OCI-LY7 (cell line): ENCODE measurements around the gene BDKRB2. TPM values are rescaled to one million over a fixed set of nuclear protein-coding genes. Genes with fewer than 3 reads are reported as not detected.

Experiments used
- BruUV-seq: library from RNA; stranded (reverse); fragments of 400-500 nt; replicated peaks from 2 replicates; lab custom pipeline; 2021; lab: Mats Ljungman, UMichigan
- CTCF ChIA-PET: fragments of 300-600 bp; sonication (Branson Sonifier 250); formaldehyde crosslinking; loops from one replicate; lab custom pipeline; 2022; ENCODE audit warnings: antibody characterized with exemption; ENCODE audit not compliant: unreplicated experiment; lab: Charles Lee
- POLR2A ChIA-PET: fragments of 300-600 bp; sonication (Branson Sonifier 250); formaldehyde crosslinking; loops from one replicate; lab custom pipeline; 2022; ENCODE audit warnings: antibody characterized with exemption; lab: Charles Lee
- DNase-seq: peaks from one replicate; pipeline ENCODE4 v3.0.0-alpha.2; 2015; ENCODE audit warnings: low spot score
- H2AFZ ChIP-seq: fragments of 200-600 bp; sonication (generic), shearing (Covaris generic); 2 replicates; pipeline ENCODE4 v1.6.1; 2014; ENCODE audit warnings: mild to moderate bottlenecking, antibody characterized with exemption, low read length, moderate library complexity
- H3K27ac ChIP-seq: fragments of 200-600 bp; sonication (generic); 2 replicates; pipeline ENCODE4 v1.5.1; 2014; ENCODE audit warnings: mixed run types, low read depth, mild to moderate bottlenecking, moderate library complexity, low read length, inconsistent platforms; ENCODE audit not compliant: poor library complexity, severe bottlenecking
- H3K36me3 ChIP-seq: fragments of 200-600 bp; sonication (generic); 2 replicates; pipeline ENCODE4 v1.6.1; 2014; ENCODE audit warnings: mild to moderate bottlenecking, antibody characterized with exemption, low read length, moderate library complexity, mixed read lengths; ENCODE audit not compliant: insufficient read depth
- H3K4me1 ChIP-seq: fragments of 200-600 bp; sonication (generic); 2 replicates; pipeline ENCODE4 v1.5.1; 2014; ENCODE audit warnings: mild to moderate bottlenecking, low read length; ENCODE audit not compliant: insufficient read depth, poor library complexity, severe bottlenecking
- H3K4me2 ChIP-seq: fragments of 200-600 bp; sonication (generic); 2 replicates; pipeline ENCODE4 v1.6.1; 2014; ENCODE audit warnings: mild to moderate bottlenecking, low read length
- H3K4me3 ChIP-seq: fragments of 200-600 bp; sonication (generic); 2 replicates; pipeline ENCODE4 v1.5.1; 2014; ENCODE audit warnings: mild to moderate bottlenecking, low read depth, low read length; ENCODE audit not compliant: poor library complexity, severe bottlenecking
- H3K79me2 ChIP-seq: fragments of 200-600 bp; sonication (generic); 2 replicates; pipeline ENCODE4 v1.6.1; 2016; ENCODE audit warnings: low read depth, mild to moderate bottlenecking, low read length, moderate library complexity, mixed read lengths; ENCODE audit not compliant: insufficient read depth
- H3K9me2 ChIP-seq: fragments of 200-600 bp; sonication (generic); 2 replicates; pipeline ENCODE4 v1.6.1; 2016; ENCODE audit warnings: mild to moderate bottlenecking, low read length, mixed read lengths; ENCODE audit not compliant: insufficient read depth
- H3K9me3 ChIP-seq: fragments of 200-600 bp; sonication (generic); 2 replicates; pipeline ENCODE4 v1.6.1; 2014; ENCODE audit warnings: mild to moderate bottlenecking, mixed run types, low read length, mixed read lengths
- H4K20me1 ChIP-seq: fragments of 200-600 bp; sonication (generic); 2 replicates; pipeline ENCODE4 v1.6.1; 2014; ENCODE audit warnings: mild to moderate bottlenecking, antibody characterized with exemption, low read length, moderate library complexity, mixed read lengths; ENCODE audit not compliant: insufficient read depth
- CTCF ChIP-seq: fragments of 200-600 bp; sonication (generic); conservative IDR thresholded peaks from 2 replicates; pipeline ENCODE4 v1.5.1; 2014; ENCODE audit warnings: mild to moderate bottlenecking, antibody characterized with exemption, low read length, moderate library complexity, mixed read lengths
- EZH2phosphoT487 ChIP-seq: fragments of 200-600 bp; sonication (generic); IDR thresholded peaks from 2 replicates; pipeline ENCODE4 v1.6.1; 2018; ENCODE audit warnings: low read depth, borderline replicate concordance, mild to moderate bottlenecking, mixed run types, antibody characterized with exemption, low read length, moderate library complexity, mixed read lengths
- intact Hi-C: fragments of 100-400 bp; cut with micrococcal nuclease; formaldehyde crosslinking; loops from one replicate; pipeline ENCODE4 v1.10.0; 2022; ENCODE audit not compliant: unreplicated experiment
- total RNA-seq, 2 experiments: library from RNA; depleted of rRNA in 1 of 2; stranded (reverse); fragments of >200 nt in 1 of 2; shearing (Covaris generic) in 1 of 2; gene quantifications; 2 replicates each; pipeline ENCODE4 v1.2.3, GENCODE V29; 2014 to 2022

The BDKRB2 gene
- total RNA-seq, 2 experiments from 2014 or later = 0.17 TPM; not detected in 1

DNA sequence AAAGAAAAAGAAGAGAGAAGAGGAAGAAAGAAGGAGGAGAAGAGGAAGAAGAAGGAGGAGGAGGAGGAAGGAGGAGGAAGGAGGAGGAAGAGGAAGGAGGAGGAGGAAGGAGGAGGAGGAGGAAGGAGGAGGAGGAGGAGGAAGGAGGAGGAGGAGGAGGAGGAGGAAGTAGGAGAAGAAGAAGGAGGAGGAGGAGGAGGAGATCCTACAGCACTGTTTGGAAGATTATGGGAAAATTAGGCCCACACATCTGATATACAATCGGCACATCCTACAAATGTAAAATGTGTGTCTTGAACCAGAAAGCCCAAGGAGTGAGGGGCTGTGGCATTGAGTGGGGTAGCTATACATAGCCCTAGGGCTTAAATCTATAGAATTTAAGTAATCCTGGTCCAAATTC is 12.0 kb downstream of the BDKRB2 start:
- Histone ChIP-seq H3K36me3 (no peaks in the 10 kb centered on the region), H3K4me1 (no peaks in the 10 kb centered on the region), H3K9me2 (no peaks in the 10 kb centered on the region), H4K20me1 (no peaks in the 10 kb centered on the region), H3K79me2 (no peaks in the 10 kb centered on the region), H3K4me2 (no peak overlapping the region), H2AFZ (no peak overlapping the region), H3K9me3 (no peaks in the 10 kb centered on the region), H3K27ac (no peak overlapping the region), H3K4me3 (no peak overlapping the region)
- BruUV-seq = no TSS peak
- ChIA-PET POLR2A (no interaction called here), CTCF (no interaction called here)
- TF ChIP-seq CTCF = no peak
- no peak for TF ChIP-seq EZH2phosphoT487
- intact Hi-C loops = no loop called here
- no peak for DNase-seq

GRCh38 chr14:96217376-96217913 is 12.8 kb downstream of the BDKRB2 start:
- no TSS peak for BruUV-seq
- no peaks in the 10 kb centered on the region for H3K79me2 ChIP-seq
- TF ChIP-seq CTCF (no peak), EZH2phosphoT487 (no peak)
- intact Hi-C loops = no loop called here
- CTCF ChIA-PET = no interaction called here
- POLR2A ChIA-PET = no interaction called here
- H3K27ac ChIP-seq = no peak overlapping the region
- no peaks in the 10 kb centered on the region for H3K4me1 ChIP-seq
- no peak for DNase-seq
- H4K20me1 ChIP-seq = no peaks in the 10 kb centered on the region
- no peaks in the 10 kb centered on the region for H3K36me3 ChIP-seq
- H3K4me2 ChIP-seq = no peak overlapping the region
- no peak overlapping the region for H3K4me3 ChIP-seq
- H2AFZ ChIP-seq = no peak overlapping the region
- H3K9me3 ChIP-seq = no peaks in the 10 kb centered on the region
- H3K9me2 ChIP-seq = no peaks in the 10 kb centered on the region

- intact Hi-C loops = no loop called here
- ChIA-PET CTCF (no interaction called here), POLR2A (no interaction called here)
- H3K4me1 ChIP-seq = no peaks in the 10 kb centered on the region
- no peaks in the 10 kb centered on the region for H3K9me2 ChIP-seq
- no peaks in the 10 kb centered on the region for H3K9me3 ChIP-seq
- DNase-seq = no peak
- no peaks in the 10 kb centered on the region for H3K79me2 ChIP-seq
- no peak overlapping the region for H3K4me2 ChIP-seq
- no peaks in the 10 kb centered on the region for H4K20me1 ChIP-seq
- H3K27ac ChIP-seq = no peak overlapping the region
- no peak overlapping the region for H2AFZ ChIP-seq
- H3K36me3 ChIP-seq = no peaks in the 10 kb centered on the region
- H3K4me3 ChIP-seq = no peak overlapping the region
- TF ChIP-seq EZH2phosphoT487 = no peak
- TF ChIP-seq CTCF = no peak
- BruUV-seq = no TSS peak
Observed at GRCh38 chr14:96221109-96221650, 16.5 kb downstream of the BDKRB2 start.
